OCI-LY1 (cell line): ENCODE data around the gene EDN2.

Experiments used
- H2AFZ ChIP-seq: fragments of 200-600 bp; sonication (generic), shearing (Covaris generic); 2 replicates; pipeline ENCODE4 v1.6.0; 2014; ENCODE audit warnings: antibody characterized with exemption, mild to moderate bottlenecking, low read length
- H3F3A ChIP-seq: fragments of 200-600 bp; sonication (generic), shearing (Covaris generic); 2 replicates; pipeline ENCODE4 v1.6.0; 2014; ENCODE audit warnings: mild to moderate bottlenecking, antibody characterized with exemption, low read length, moderate library complexity; ENCODE audit not compliant: insufficient read depth
- H3K27ac ChIP-seq: fragments of 200-600 bp; sonication (generic); 2 replicates; pipeline ENCODE4 v1.5.1; 2014; ENCODE audit warnings: low read length, mixed run types, mild to moderate bottlenecking, low read depth; ENCODE audit not compliant: poor library complexity, severe bottlenecking
- H3K27me3 ChIP-seq: fragments of 200-600 bp; sonication (generic); 2 replicates; pipeline ENCODE4 v1.6.0; 2014; ENCODE audit warnings: antibody characterized with exemption, mild to moderate bottlenecking, low read length, moderate library complexity; ENCODE audit not compliant: insufficient read depth
- H3K36me3 ChIP-seq: fragments of 200-600 bp; sonication (generic); 2 replicates; pipeline ENCODE4 v1.6.1; 2014; ENCODE audit warnings: mild to moderate bottlenecking, antibody characterized with exemption, low read length, moderate library complexity, mixed read lengths; ENCODE audit not compliant: insufficient read depth
- H3K4me1 ChIP-seq: fragments of 200-600 bp; sonication (generic); 2 replicates; pipeline ENCODE4 v1.5.1; 2014; ENCODE audit warnings: mild to moderate bottlenecking, low read length, moderate library complexity; ENCODE audit not compliant: insufficient read depth, severe bottlenecking
- H3K4me2 ChIP-seq: fragments of 200-600 bp; sonication (generic), shearing (Covaris generic); 2 replicates; pipeline ENCODE4 v1.6.1; 2014; ENCODE audit warnings: low read length
- H3K4me3 ChIP-seq: fragments of 200-600 bp; sonication (generic); 2 replicates; pipeline ENCODE4 v1.5.1; 2014; ENCODE audit warnings: low read length, low read depth, mild to moderate bottlenecking, mixed read lengths; ENCODE audit not compliant: poor library complexity, severe bottlenecking
- H3K79me2 ChIP-seq: fragments of 200-600 bp; shearing (Covaris generic); 2 replicates; pipeline ENCODE4 v1.6.1; 2016; ENCODE audit warnings: mixed run types, low read length, mixed read lengths; ENCODE audit not compliant: insufficient read depth
- H3K9ac ChIP-seq: fragments of 200-600 bp; sonication (generic), shearing (Covaris generic); 2 replicates; pipeline ENCODE4 v1.6.1; 2014; ENCODE audit warnings: mild to moderate bottlenecking, low read length, mixed read lengths
- H3K9me2 ChIP-seq: fragments of 200-600 bp; sonication (generic), shearing (Covaris generic); 2 replicates; pipeline ENCODE4 v1.6.1; 2014; ENCODE audit warnings: low read depth, mild to moderate bottlenecking, low read length, mixed read lengths
- H3K9me3 ChIP-seq: fragments of 200-600 bp; shearing (Covaris generic); 2 replicates; pipeline ENCODE4 v1.6.1; 2014; ENCODE audit warnings: low read length, mixed read lengths
- H4K20me1 ChIP-seq: fragments of 200-600 bp; sonication (generic), shearing (Covaris generic); 2 replicates; pipeline ENCODE4 v1.6.0; 2016; ENCODE audit warnings: mild to moderate bottlenecking, low read length; ENCODE audit not compliant: insufficient read depth
- EZH2 ChIP-seq: fragments of 200-600 bp; sonication (generic), shearing (Covaris generic); IDR thresholded peaks from 2 replicates; pipeline ENCODE4 v1.8.0; 2017; ENCODE audit warnings: borderline replicate concordance, mixed run types, mild to moderate bottlenecking, antibody characterized with exemption, low read length, moderate library complexity, mixed read lengths
- TF ChIP-seq, protein P1 (sequence below): fragments of 200-600 bp; sonication (generic), shearing (Covaris generic); IDR thresholded peaks from 2 replicates; pipeline ENCODE4 v1.5.1; 2017; ENCODE audit warnings: mild to moderate bottlenecking, antibody characterized with exemption, low read length, moderate library complexity, mixed read lengths

EDN2 gene

DNA sequence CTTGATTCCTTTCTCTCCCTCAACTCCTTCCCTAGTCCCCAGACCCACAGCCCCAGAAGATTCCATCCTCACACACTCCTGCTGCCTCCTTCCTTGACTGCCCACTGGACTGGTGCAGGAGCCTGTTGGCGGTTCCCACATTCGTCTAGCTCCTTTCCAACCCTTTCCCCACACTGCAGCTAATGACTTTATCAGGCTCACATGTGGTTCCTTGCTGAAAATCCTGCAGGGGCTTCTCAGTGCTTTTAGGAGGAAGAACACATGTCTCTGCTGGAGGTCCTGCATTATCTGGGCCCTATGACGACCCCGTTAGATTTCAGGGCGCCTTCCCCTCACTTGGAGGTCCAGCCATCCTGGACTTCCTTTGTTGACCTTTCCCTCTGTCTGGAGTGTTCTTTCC is 50.2 kb downstream of the EDN2 start:
- Histone ChIP-seq H3K79me2 (no peaks in the 10 kb centered on the region), H3K4me3 (no peak overlapping the region), H2AFZ (no peak overlapping the region), H3K4me2 (no peak overlapping the region), H3K4me1 (no peaks in the 10 kb centered on the region), H3K9ac (no peak overlapping the region), H3K9me2 (no peaks in the 10 kb centered on the region), H3K9me3 (no peaks in the 10 kb centered on the region), H3K27ac (no peak overlapping the region), H3F3A (no peaks in the 10 kb centered on the region), H3K27me3 (0 out of 2 replicates have a peak, but pooled peaks cover 4% of the 10 kb centered on the region), H3K36me3 (no peaks in the 10 kb centered on the region), H4K20me1 (no peaks in the 10 kb centered on the region)
- TF ChIP-seq EZH2, result no peak
- TF ChIP-seq, protein P1, sequence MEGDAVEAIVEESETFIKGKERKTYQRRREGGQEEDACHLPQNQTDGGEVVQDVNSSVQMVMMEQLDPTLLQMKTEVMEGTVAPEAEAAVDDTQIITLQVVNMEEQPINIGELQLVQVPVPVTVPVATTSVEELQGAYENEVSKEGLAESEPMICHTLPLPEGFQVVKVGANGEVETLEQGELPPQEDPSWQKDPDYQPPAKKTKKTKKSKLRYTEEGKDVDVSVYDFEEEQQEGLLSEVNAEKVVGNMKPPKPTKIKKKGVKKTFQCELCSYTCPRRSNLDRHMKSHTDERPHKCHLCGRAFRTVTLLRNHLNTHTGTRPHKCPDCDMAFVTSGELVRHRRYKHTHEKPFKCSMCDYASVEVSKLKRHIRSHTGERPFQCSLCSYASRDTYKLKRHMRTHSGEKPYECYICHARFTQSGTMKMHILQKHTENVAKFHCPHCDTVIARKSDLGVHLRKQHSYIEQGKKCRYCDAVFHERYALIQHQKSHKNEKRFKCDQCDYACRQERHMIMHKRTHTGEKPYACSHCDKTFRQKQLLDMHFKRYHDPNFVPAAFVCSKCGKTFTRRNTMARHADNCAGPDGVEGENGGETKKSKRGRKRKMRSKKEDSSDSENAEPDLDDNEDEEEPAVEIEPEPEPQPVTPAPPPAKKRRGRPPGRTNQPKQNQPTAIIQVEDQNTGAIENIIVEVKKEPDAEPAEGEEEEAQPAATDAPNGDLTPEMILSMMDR, result no peak

DNA sequence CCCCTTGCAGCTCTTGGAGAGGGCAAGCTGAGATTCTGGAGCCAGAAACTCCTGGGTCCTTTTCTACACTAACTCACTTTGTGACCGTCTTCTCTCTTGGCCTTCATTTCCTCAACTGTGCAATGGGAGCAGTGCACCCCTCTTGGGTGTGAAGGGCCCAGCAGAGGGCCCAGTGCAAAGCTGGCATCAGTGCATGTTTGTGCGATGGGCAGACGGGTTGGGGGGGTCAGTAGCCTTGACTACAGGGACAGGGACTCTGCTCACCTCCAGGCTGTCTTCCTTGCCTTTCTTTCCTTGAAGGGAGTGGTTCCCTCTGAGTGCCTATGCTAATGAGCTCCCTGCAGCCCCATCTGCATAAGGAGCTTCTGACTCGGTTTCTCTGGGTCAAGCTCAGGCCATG is 51.0 kb downstream of the EDN2 start:
- Histone ChIP-seq H3K27me3 (0 out of 2 replicates have a peak, but pooled peaks cover 4% of the 10 kb centered on the region), H3K9ac (no peak overlapping the region), H3K79me2 (no peaks in the 10 kb centered on the region), H3K36me3 (no peaks in the 10 kb centered on the region), H3K27ac (no peak overlapping the region), H3K9me2 (no peaks in the 10 kb centered on the region), H4K20me1 (no peaks in the 10 kb centered on the region), H3K4me1 (no peaks in the 10 kb centered on the region), H3K4me3 (no peak overlapping the region), H3K4me2 (no peak overlapping the region), H2AFZ (no peak overlapping the region), H3K9me3 (no peaks in the 10 kb centered on the region), H3F3A (no peaks in the 10 kb centered on the region)
- no peak for TF ChIP-seq EZH2
- TF ChIP-seq, protein P1, result no peak

DNA sequence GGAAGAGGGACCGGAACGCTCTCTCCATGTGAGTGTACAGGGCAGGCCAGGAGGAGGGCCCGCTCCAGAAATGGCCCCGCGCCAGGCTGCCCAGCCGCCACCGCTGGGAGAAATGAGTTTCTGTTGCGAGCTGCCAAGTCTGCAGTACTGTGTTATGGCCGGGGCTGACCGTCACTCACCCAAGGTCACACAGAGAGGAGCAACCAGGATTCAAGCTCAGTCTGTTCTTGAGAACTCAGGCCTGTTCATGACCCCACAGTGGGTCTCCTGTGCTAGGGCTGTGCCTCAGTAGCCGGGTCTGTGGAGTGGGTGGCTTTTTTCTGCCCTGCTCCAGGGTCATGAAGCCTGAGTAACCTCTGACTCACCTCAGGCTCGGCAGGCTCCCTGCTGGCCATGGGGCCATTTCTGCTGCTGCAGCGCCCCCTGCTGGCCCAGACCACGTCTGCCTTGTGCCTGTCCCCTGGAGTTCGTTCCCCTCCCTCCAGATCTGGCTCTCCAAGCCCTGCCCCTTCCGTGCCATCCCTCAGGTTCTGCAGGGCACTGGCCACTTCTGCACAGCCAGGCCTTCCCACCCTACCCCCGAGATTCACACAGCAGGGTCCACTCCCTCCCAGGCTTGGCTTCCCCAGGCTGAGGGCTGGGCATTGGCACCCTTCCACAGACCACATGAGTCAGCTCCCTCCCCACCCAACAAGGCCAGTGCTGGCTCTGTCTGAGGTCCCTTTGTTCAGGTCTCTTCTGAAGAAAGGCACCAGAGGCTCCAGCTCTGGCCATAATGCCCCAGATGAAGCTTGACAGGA is 51.8 kb downstream of the EDN2 start:
- no peak overlapping the region for H3K27ac ChIP-seq
- H3K4me2 ChIP-seq, result no peak overlapping the region
- H2AFZ ChIP-seq, result no peak overlapping the region
- H4K20me1 ChIP-seq, result no peaks in the 10 kb centered on the region
- H3K4me1 ChIP-seq, result no peaks in the 10 kb centered on the region
- no peaks in the 10 kb centered on the region for H3K79me2 ChIP-seq
- no peaks in the 10 kb centered on the region for H3F3A ChIP-seq
- no peak overlapping the region for H3K4me3 ChIP-seq
- no peaks in the 10 kb centered on the region for H3K9me2 ChIP-seq
- 0 out of 2 replicates have a peak, but pooled peaks cover 4% of the 10 kb centered on the region for H3K27me3 ChIP-seq
- H3K36me3 ChIP-seq, result no peaks in the 10 kb centered on the region
- no peaks in the 10 kb centered on the region for H3K9me3 ChIP-seq
- no peak overlapping the region for H3K9ac ChIP-seq
- TF ChIP-seq, protein P1, result peak; percentile 83
- no peak for TF ChIP-seq EZH2
